ENCODE results near the gene PFDN2.
A peak's percentile ranks its signal among the peaks of the same experiment; 100 is the strongest.

The PFDN2 gene

GRCh38 chr1:161139766-161140165, 21.9 kb upstream of the PFDN2 start:
- peak; percentile 67 for TF ChIP-seq CTCF (conservative IDR thresholded peaks at IDR 0.05; ENCODE audit: low read depth)
- ChIA-PET POLR2A (ENCODE audit: low non-redundant PET) (no interaction called here), CTCF (interaction anchor here (0.7 to 1.0 kb wide), 3 partner anchors 68 to 305 kb away, joined by 3 to 4 read pairs (median 3); no protein-coding TSS in a partner anchor)
- DNase-seq (ENCODE audit: low spot score): peak; percentile 64
- H3K27ac ChIP-seq: no peak overlapping the region

- ChIA-PET POLR2A (ENCODE audit: low non-redundant PET) (no interaction called here), CTCF (interaction anchor here (0.6 kb wide), 1 partner anchor 30 kb away, joined by 3 read pairs; no protein-coding TSS in a partner anchor)
- no peak for DNase-seq (ENCODE audit: low spot score)
- no peak for TF ChIP-seq CTCF (conservative IDR thresholded peaks at IDR 0.05; ENCODE audit: low read depth)
- no peak overlapping the region for H3K27ac ChIP-seq
Observed at GRCh38 chr1:161138431-161138830, 20.6 kb upstream of the PFDN2 start.

- TF ChIP-seq CTCF (conservative IDR thresholded peaks at IDR 0.05; ENCODE audit: low read depth): no peak
Observed at GRCh38 chr1:161137881-161138280, 20.0 kb upstream of the PFDN2 start.

GRCh38 chr1:161133220-161133740, 15.4 kb upstream of the PFDN2 start:
- ChIA-PET CTCF (no interaction called here), POLR2A (ENCODE audit: low non-redundant PET) (interaction anchor here (0.6 kb wide), 2 partner anchors 11 to 113 kb away, joined by 3 to 6 read pairs; no protein-coding TSS in a partner anchor)
- TF ChIP-seq CTCF (conservative IDR thresholded peaks at IDR 0.05; ENCODE audit: low read depth): no peak
- H3K27ac ChIP-seq: peak overlapping the region; percentile 98
- peak; percentile 30 for DNase-seq (ENCODE audit: low spot score)

More at GRCh38 chr1:161137881-161138280, 20.0 kb upstream of the PFDN2 start:
- no peak for DNase-seq (ENCODE audit: low spot score)
- no peak overlapping the region for H3K27ac ChIP-seq
- ChIA-PET CTCF (no interaction called here), POLR2A (ENCODE audit: low non-redundant PET) (no interaction called here)

GRCh38 chr1:161132410-161133219, 14.8 kb upstream of the PFDN2 start, which contains the start of gene DEDD:
Gene DEDD (minus strand): TSS chr1:161132667. CDS start chr1:161124462, 8,205 bp downstream.
- CTCF ChIA-PET: no interaction called here

More at GRCh38 chr1:161132410-161133219, 14.8 kb upstream of the PFDN2 start, which contains the start of gene DEDD:
- POLR2A ChIA-PET (ENCODE audit: low non-redundant PET): interaction anchor here (0.6 kb wide), 2 partner anchors 11 to 112 kb away, joined by 3 to 6 read pairs; no protein-coding TSS in a partner anchor
- H3K27ac ChIP-seq: peak within 1 kb of the TSS; percentile 98
- no peak for TF ChIP-seq CTCF (conservative IDR thresholded peaks at IDR 0.05; ENCODE audit: low read depth)
- DNase-seq (ENCODE audit: low spot score): peak; percentile 89
